ENCODE measurements around the gene GIMAP6.

The GIMAP6 gene

DNA sequence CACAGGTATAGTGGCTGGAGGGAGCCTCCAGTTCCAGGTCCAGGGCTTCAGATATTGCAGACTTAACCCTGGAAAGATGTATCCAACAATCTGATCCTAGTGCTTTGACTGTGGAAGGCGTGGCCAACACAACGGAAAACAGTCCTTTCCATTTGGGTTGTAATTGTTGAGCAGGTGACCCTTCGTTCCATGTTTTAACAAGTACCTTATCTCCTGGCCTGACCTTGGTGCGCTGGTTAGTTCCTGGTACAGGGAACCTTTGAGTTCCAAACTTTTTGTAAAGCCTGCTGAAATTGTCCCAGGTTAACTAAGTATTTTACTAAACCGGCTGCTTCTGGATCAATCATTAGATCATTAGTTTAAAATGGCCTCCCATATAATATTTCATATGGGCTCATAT lies 23.9 kb upstream of the GIMAP6 start:
- Histone ChIP-seq H3K18ac (ENCODE audit: low read depth in 1 of 2, low read length in 2 of 2) (no peak overlapping the region), H3K4me2 (ENCODE audit: low read length, poor library complexity, severe bottlenecking) (no peak overlapping the region), H3K9me3 (ENCODE audit: control insufficient read depth, low read length) (peaks cover 11% of the 10 kb centered on the region), H3K14ac (ENCODE audit: low read length in 2 of 2) (no peak overlapping the region), H2BK5ac (ENCODE audit: low read depth, low read length, poor library complexity, severe bottlenecking) (no peak overlapping the region), H3K9ac (ENCODE audit: low read length) (no peak overlapping the region), H2BK15ac (ENCODE audit: low read depth, poor library complexity, severe bottlenecking) (no peak overlapping the region), H3K4me1 (ENCODE audit: control insufficient read depth, insufficient read depth, low read depth, low read length) (no peaks in the 10 kb centered on the region), H2AK5ac (ENCODE audit: low read length, severe bottlenecking) (no peak overlapping the region), H3K27me3 (ENCODE audit: control insufficient read depth in 1 of 2, insufficient read depth in 1 of 2, low read length in 2 of 2) (no peaks in the 10 kb centered on the region), H3K4ac (ENCODE audit: low read depth in 1 of 2, low read length in 2 of 2) (no peak overlapping the region), H4K91ac (ENCODE audit: low read length) (no peak overlapping the region), H3K23ac (ENCODE audit: low read length in 2 of 2) (no peak overlapping the region), H3K36me3 (ENCODE audit: control insufficient read depth in 1 of 2, insufficient read depth in 2 of 2, low read depth in 1 of 2, low read length in 2 of 2) (no peaks in the 10 kb centered on the region), H3K79me1 (replicated peaks; ENCODE audit: low read length, poor library complexity, severe bottlenecking) (no peaks in the 10 kb centered on the region), H2BK120ac (ENCODE audit: low read depth, low read length) (no peak overlapping the region), H2AFZ (ENCODE audit: low read depth, low read length) (no peak overlapping the region), H4K8ac (ENCODE audit: low read length) (no peak overlapping the region), H3K27ac (ENCODE audit: low read length, poor library complexity, severe bottlenecking) (no peak overlapping the region), H3K4me3 (ENCODE audit: insufficient read depth in 1 of 2, low read depth in 1 of 2, low read length in 2 of 2) (no peak overlapping the region), H2BK12ac (ENCODE audit: low read length in 2 of 2) (no peak overlapping the region)
- WGBS = 58% methylated on average over 4 of the region's 5 CpGs
- no peak for DNase-seq

DNA sequence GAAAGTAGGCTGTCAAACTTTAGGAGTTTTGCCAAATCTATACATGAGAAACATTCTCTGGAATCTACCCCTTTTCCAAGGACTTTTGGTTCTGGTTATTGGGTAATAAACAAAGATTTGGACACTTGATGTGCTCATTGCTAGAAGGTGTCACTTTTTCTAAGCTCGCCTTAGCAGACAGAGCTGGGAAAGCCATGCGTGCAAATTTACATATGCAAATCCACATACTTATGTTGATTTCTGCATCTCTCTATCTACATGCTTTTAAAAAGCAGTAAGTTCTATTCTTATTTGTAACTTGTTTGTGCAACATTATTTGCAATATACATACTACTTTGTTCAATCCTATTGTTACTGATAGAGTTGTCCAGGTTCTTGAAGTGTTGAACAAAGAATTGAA lies 22.5 kb upstream of the GIMAP6 start:
- Histone ChIP-seq H3K36me3 (ENCODE audit: control insufficient read depth in 1 of 2, insufficient read depth in 2 of 2, low read depth in 1 of 2, low read length in 2 of 2) (no peaks in the 10 kb centered on the region), H4K8ac (ENCODE audit: low read length) (no peak overlapping the region), H2BK120ac (ENCODE audit: low read depth, low read length) (no peak overlapping the region), H2BK12ac (ENCODE audit: low read length in 2 of 2) (no peak overlapping the region), H3K27me3 (ENCODE audit: control insufficient read depth in 1 of 2, insufficient read depth in 1 of 2, low read length in 2 of 2) (no peaks in the 10 kb centered on the region), H2BK15ac (ENCODE audit: low read depth, poor library complexity, severe bottlenecking) (no peak overlapping the region), H2AK5ac (ENCODE audit: low read length, severe bottlenecking) (no peak overlapping the region), H3K79me1 (replicated peaks; ENCODE audit: low read length, poor library complexity, severe bottlenecking) (no peaks in the 10 kb centered on the region), H2BK5ac (ENCODE audit: low read depth, low read length, poor library complexity, severe bottlenecking) (no peak overlapping the region), H3K14ac (ENCODE audit: low read length in 2 of 2) (no peak overlapping the region), H3K9me3 (ENCODE audit: control insufficient read depth, low read length) (peaks cover 11% of the 10 kb centered on the region), H3K23ac (ENCODE audit: low read length in 2 of 2) (no peak overlapping the region), H3K9ac (ENCODE audit: low read length) (no peak overlapping the region), H3K4me2 (ENCODE audit: low read length, poor library complexity, severe bottlenecking) (no peak overlapping the region), H4K91ac (ENCODE audit: low read length) (no peak overlapping the region), H2AFZ (ENCODE audit: low read depth, low read length) (no peak overlapping the region), H3K4me3 (ENCODE audit: insufficient read depth in 1 of 2, low read depth in 1 of 2, low read length in 2 of 2) (no peak overlapping the region), H3K4me1 (ENCODE audit: control insufficient read depth, insufficient read depth, low read depth, low read length) (no peaks in the 10 kb centered on the region), H3K27ac (ENCODE audit: low read length, poor library complexity, severe bottlenecking) (no peak overlapping the region), H3K18ac (ENCODE audit: low read depth in 1 of 2, low read length in 2 of 2) (no peak overlapping the region), H3K4ac (ENCODE audit: low read depth in 1 of 2, low read length in 2 of 2) (no peak overlapping the region)
- DNase-seq = no peak
- WGBS = no CpG with 5 or more reads among the region's 2 CpGs

DNA sequence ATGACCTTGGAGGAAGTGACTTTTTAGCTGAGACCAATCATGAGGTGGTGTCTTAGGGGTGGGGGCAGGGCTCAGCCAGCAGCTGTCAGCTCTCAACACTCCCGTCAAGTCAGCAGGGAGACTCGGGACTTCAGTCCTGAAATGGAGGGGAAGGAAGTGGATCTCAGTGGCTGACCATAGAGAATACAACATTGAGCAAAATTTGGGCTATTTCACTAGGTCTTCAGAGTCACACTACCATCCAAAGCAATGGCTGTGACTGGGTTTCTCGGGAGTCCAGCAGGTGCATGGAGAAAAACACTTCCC lies 16.8 kb upstream of the GIMAP6 start:
- Histone ChIP-seq H3K23ac (ENCODE audit: low read length in 2 of 2) (no peak overlapping the region), H3K27me3 (ENCODE audit: control insufficient read depth in 1 of 2, insufficient read depth in 1 of 2, low read length in 2 of 2) (no peaks in the 10 kb centered on the region), H3K18ac (ENCODE audit: low read depth in 1 of 2, low read length in 2 of 2) (no peak overlapping the region), H2BK120ac (ENCODE audit: low read depth, low read length) (no peak overlapping the region), H3K79me1 (replicated peaks; ENCODE audit: low read length, poor library complexity, severe bottlenecking) (no peaks in the 10 kb centered on the region), H3K4me3 (ENCODE audit: insufficient read depth in 1 of 2, low read depth in 1 of 2, low read length in 2 of 2) (no peak overlapping the region), H3K4ac (ENCODE audit: low read depth in 1 of 2, low read length in 2 of 2) (no peak overlapping the region), H4K8ac (ENCODE audit: low read length) (no peak overlapping the region), H3K27ac (ENCODE audit: low read length, poor library complexity, severe bottlenecking) (no peak overlapping the region), H3K4me1 (ENCODE audit: control insufficient read depth, insufficient read depth, low read depth, low read length) (no peaks in the 10 kb centered on the region), H3K14ac (ENCODE audit: low read length in 2 of 2) (no peak overlapping the region), H2BK15ac (ENCODE audit: low read depth, poor library complexity, severe bottlenecking) (no peak overlapping the region), H2AK5ac (ENCODE audit: low read length, severe bottlenecking) (no peak overlapping the region), H3K9me3 (ENCODE audit: control insufficient read depth, low read length) (peaks cover 5% of the 10 kb centered on the region), H2BK5ac (ENCODE audit: low read depth, low read length, poor library complexity, severe bottlenecking) (no peak overlapping the region), H2BK12ac (ENCODE audit: low read length in 2 of 2) (no peak overlapping the region), H3K4me2 (ENCODE audit: low read length, poor library complexity, severe bottlenecking) (no peak overlapping the region), H2AFZ (ENCODE audit: low read depth, low read length) (no peak overlapping the region), H4K91ac (ENCODE audit: low read length) (no peak overlapping the region), H3K9ac (ENCODE audit: low read length) (no peak overlapping the region), H3K36me3 (ENCODE audit: control insufficient read depth in 1 of 2, insufficient read depth in 2 of 2, low read depth in 1 of 2, low read length in 2 of 2) (no peaks in the 10 kb centered on the region)
- WGBS = 33% methylated on average over 2 of the region's 3 CpGs
- no peak for DNase-seq

DNA sequence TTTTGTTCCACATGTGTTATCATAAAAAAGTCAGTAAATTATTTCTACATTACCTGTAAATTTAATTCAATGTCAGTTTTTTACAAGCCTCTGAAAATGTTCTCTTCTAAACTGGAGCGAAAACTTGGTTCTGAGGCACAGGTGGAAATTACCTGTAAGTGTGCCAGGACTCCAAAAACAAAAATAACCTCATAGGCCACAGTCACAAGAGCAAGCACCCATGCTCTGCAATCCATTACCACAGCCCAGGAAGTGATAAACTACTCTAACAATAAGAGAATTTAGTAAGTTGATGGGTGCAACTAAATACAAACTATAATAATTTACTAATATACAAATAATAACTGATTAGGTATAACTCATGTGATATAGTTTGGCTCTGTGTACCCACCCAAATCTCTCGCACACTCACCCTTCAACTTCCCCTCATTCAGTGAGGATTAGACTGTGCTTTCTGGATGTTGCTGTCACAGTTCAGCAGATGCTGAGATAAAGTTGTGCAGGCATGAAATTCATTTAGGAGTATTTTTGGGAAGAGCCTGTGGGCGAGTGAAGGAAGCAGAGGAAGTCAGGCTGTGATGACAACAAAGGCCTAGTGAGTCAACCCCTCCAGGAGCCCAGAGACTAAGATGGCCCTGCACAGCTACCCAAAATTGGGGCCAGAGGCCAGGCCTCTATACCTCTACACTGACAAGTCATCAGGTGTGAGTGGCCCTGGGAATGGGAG lies 16.3 kb upstream of the GIMAP6 start:
- H2AFZ ChIP-seq (ENCODE audit: low read depth, low read length) = no peak overlapping the region
- H3K27me3 ChIP-seq (ENCODE audit: control insufficient read depth in 1 of 2, insufficient read depth in 1 of 2, low read length in 2 of 2) = no peaks in the 10 kb centered on the region
- no peak overlapping the region for H2BK5ac ChIP-seq (ENCODE audit: low read depth, low read length, poor library complexity, severe bottlenecking)
- H3K9ac ChIP-seq (ENCODE audit: low read length) = no peak overlapping the region
- H3K27ac ChIP-seq (ENCODE audit: low read length, poor library complexity, severe bottlenecking) = no peak overlapping the region
- H3K23ac ChIP-seq (ENCODE audit: low read length in 2 of 2) = no peak overlapping the region
- H4K91ac ChIP-seq (ENCODE audit: low read length) = no peak overlapping the region
- 60% methylated on average over 3 of the region's 3 CpGs for WGBS
- no peak overlapping the region for H2BK15ac ChIP-seq (ENCODE audit: low read depth, poor library complexity, severe bottlenecking)
- no peak overlapping the region for H3K18ac ChIP-seq (ENCODE audit: low read depth in 1 of 2, low read length in 2 of 2)
- no peak overlapping the region for H2AK5ac ChIP-seq (ENCODE audit: low read length, severe bottlenecking)
- no peak overlapping the region for H3K4ac ChIP-seq (ENCODE audit: low read depth in 1 of 2, low read length in 2 of 2)
- no peaks in the 10 kb centered on the region for H3K36me3 ChIP-seq (ENCODE audit: control insufficient read depth in 1 of 2, insufficient read depth in 2 of 2, low read depth in 1 of 2, low read length in 2 of 2)
- H3K4me2 ChIP-seq (ENCODE audit: low read length, poor library complexity, severe bottlenecking) = no peak overlapping the region
- H3K14ac ChIP-seq (ENCODE audit: low read length in 2 of 2) = no peak overlapping the region
- H3K79me1 ChIP-seq (replicated peaks; ENCODE audit: low read length, poor library complexity, severe bottlenecking) = no peaks in the 10 kb centered on the region
- no peaks in the 10 kb centered on the region for H3K4me1 ChIP-seq (ENCODE audit: control insufficient read depth, insufficient read depth, low read depth, low read length)
- no peak overlapping the region for H4K8ac ChIP-seq (ENCODE audit: low read length)
- H3K9me3 ChIP-seq (ENCODE audit: control insufficient read depth, low read length) = peaks cover 5% of the 10 kb centered on the region
- H2BK120ac ChIP-seq (ENCODE audit: low read depth, low read length) = no peak overlapping the region
- DNase-seq = no peak
- no peak overlapping the region for H3K4me3 ChIP-seq (ENCODE audit: insufficient read depth in 1 of 2, low read depth in 1 of 2, low read length in 2 of 2)
- H2BK12ac ChIP-seq (ENCODE audit: low read length in 2 of 2) = no peak overlapping the region

Data from mesenchymal stem cell (in vitro differentiated cells and primary cell).